Testis (tissue), 2 donors: ENCODE results near the gene OST4.

Experiments used
- CTCF ChIP-seq, 3 experiments: fragments of 450-650 bp in 2 of 3; fragments of 200-600 bp in 1 of 3; sonication (generic) in 1 of 3; IDR thresholded peaks; one replicate each; pipeline ENCODE4 v1.5.1; 2016 to 2019; ENCODE audit warnings: antibody characterized with exemption in 3 of 3, mild to moderate bottlenecking in 2 of 3, moderate library complexity in 1 of 3
- POLR2A ChIP-seq: fragments of 450-650 bp; IDR thresholded peaks from one replicate; pipeline ENCODE4 v1.6.1; 2017; ENCODE audit warnings: antibody characterized with exemption, mild to moderate bottlenecking, moderate library complexity

- TF ChIP-seq CTCF (IDR thresholded peaks at IDR 0.05) (no peak), POLR2A (no peak)
Observed at GRCh38 chr2:27109083-27109482, 37.6 kb upstream of the OST4 start.
